HEK293 (cell line): ENCODE measurements around the gene AKAP6.

Experiments used
- CTCF ChIA-PET: fragments of 350-600 bp; formaldehyde crosslinking; extraction: SDS; loops from one replicate; lab custom pipeline; 2021; ENCODE audit warnings: antibody characterized with exemption; lab: Yijun Ruan, JAX
- POLR2A ChIA-PET: fragments of 300-600 bp; formaldehyde crosslinking; extraction: SDS; loops from one replicate; lab custom pipeline; 2020; ENCODE audit warnings: antibody characterized with exemption, inconsistent platforms; lab: Yijun Ruan, JAX
- H3K27ac ChIP-seq: fragments of 200-500 bp; sonication (Bioruptor generic); 2 replicates; pipeline ENCODE4 v1.5.1; 2014; ENCODE audit warnings: low read depth, low read length, control low read depth, inconsistent platforms; ENCODE audit errors: extremely low read depth
- H3K36me3 ChIP-seq, 2 experiments: fragments of 200-500 bp in 1 of 2; sonication (Bioruptor generic) in 1 of 2; 1 replicate in 1 of 2; 2 replicates in 1 of 2; pipeline ENCODE4 v1.5.1; 2014 to 2017; ENCODE audit warnings: inconsistent platforms in 2 of 2, low read length in 2 of 2; ENCODE audit not compliant: control insufficient read depth in 2 of 2, insufficient read depth in 1 of 2
- H3K4me1 ChIP-seq: fragments of 200-500 bp; sonication (Bioruptor generic); 2 replicates; pipeline ENCODE4 v1.5.1; 2014; ENCODE audit warnings: mild to moderate bottlenecking, low read length, inconsistent platforms; ENCODE audit not compliant: control insufficient read depth, insufficient read depth
- H3K4me3 ChIP-seq: 2 replicates; pipeline ENCODE4 v1.5.1; 2011; ENCODE audit warnings: low read depth, mild to moderate bottlenecking, control low read depth, low read length, moderate library complexity
- H3K9me3 ChIP-seq: fragments of 200-500 bp; sonication (Bioruptor generic); 2 replicates; pipeline ENCODE4 v1.5.1; 2014; ENCODE audit warnings: low read depth, low read length, inconsistent platforms; ENCODE audit not compliant: control insufficient read depth, insufficient read depth
- BCL11A ChIP-seq: fragments of 450-650 bp; formaldehyde crosslinking; IDR thresholded peaks from 2 replicates; pipeline ENCODE4 v1.5.1; 2016; ENCODE audit warnings: low read depth, missing biosample characterization, missing genetic modification characterization
- BCL6B ChIP-seq: fragments of 450-650 bp; formaldehyde crosslinking; IDR thresholded peaks from 2 replicates; pipeline ENCODE4 v1.5.1; 2017; ENCODE audit warnings: missing biosample characterization, missing genetic modification characterization
- KLF16 ChIP-seq: fragments of 450-650 bp; formaldehyde crosslinking; IDR thresholded peaks from 2 replicates; pipeline ENCODE4 v1.5.1; 2017; ENCODE audit warnings: missing biosample characterization, missing genetic modification characterization
- KLF7 ChIP-seq: fragments of 450-650 bp; formaldehyde crosslinking; IDR thresholded peaks from 2 replicates; pipeline ENCODE4 v1.5.1; 2016; ENCODE audit warnings: missing biosample characterization, missing genetic modification characterization, borderline replicate concordance
- MZF1 ChIP-seq: fragments of 450-650 bp; formaldehyde crosslinking; IDR thresholded peaks from 2 replicates; pipeline ENCODE4 v1.5.1; 2017; ENCODE audit warnings: missing biosample characterization, missing genetic modification characterization, borderline replicate concordance
- ZBTB11 ChIP-seq: fragments of 450-650 bp; formaldehyde crosslinking; conservative IDR thresholded peaks from 2 replicates; pipeline ENCODE4 v1.5.1; 2016; ENCODE audit warnings: low read depth, missing biosample characterization, missing genetic modification characterization
- ZBTB17 ChIP-seq: fragments of 450-650 bp; formaldehyde crosslinking; IDR thresholded peaks from 2 replicates; pipeline ENCODE4 v1.5.1; 2016; ENCODE audit warnings: missing biosample characterization, missing genetic modification characterization
- ZBTB7A ChIP-seq: fragments of 450-650 bp; formaldehyde crosslinking; IDR thresholded peaks from 2 replicates; pipeline ENCODE4 v1.5.1; 2016; ENCODE audit warnings: low read depth, missing biosample characterization, missing genetic modification characterization
- ZNF155 ChIP-seq: fragments of 450-650 bp; formaldehyde crosslinking; IDR thresholded peaks from 2 replicates; pipeline ENCODE4 v1.5.1; 2016; ENCODE audit warnings: missing biosample characterization, missing genetic modification characterization
- ZNF16 ChIP-seq: fragments of 450-650 bp; formaldehyde crosslinking; IDR thresholded peaks from 2 replicates; pipeline ENCODE4 v1.5.1; 2016; ENCODE audit warnings: low read depth, missing biosample characterization, missing genetic modification characterization
- ZNF221 ChIP-seq: fragments of 450-650 bp; formaldehyde crosslinking; IDR thresholded peaks from 2 replicates; pipeline ENCODE4 v1.5.1; 2017; ENCODE audit warnings: missing biosample characterization, missing genetic modification characterization, borderline replicate concordance
- ZNF449 ChIP-seq: fragments of 450-650 bp; formaldehyde crosslinking; IDR thresholded peaks from 2 replicates; pipeline ENCODE4 v1.5.1; 2017; ENCODE audit warnings: missing biosample characterization, mild to moderate bottlenecking, missing genetic modification characterization, moderate library complexity
- ZNF473 ChIP-seq: fragments of 450-650 bp; formaldehyde crosslinking; IDR thresholded peaks from 2 replicates; pipeline ENCODE4 v1.5.1; 2017; ENCODE audit warnings: missing biosample characterization, missing genetic modification characterization
- ZNF560 ChIP-seq: fragments of 450-650 bp; formaldehyde crosslinking; IDR thresholded peaks from 2 replicates; pipeline ENCODE4 v1.5.1; 2017; ENCODE audit warnings: missing biosample characterization, missing genetic modification characterization, borderline replicate concordance
- ZNF621 ChIP-seq: fragments of 450-650 bp; formaldehyde crosslinking; IDR thresholded peaks from 2 replicates; pipeline ENCODE4 v1.5.1; 2017; ENCODE audit warnings: missing biosample characterization, missing genetic modification characterization
- ZNF623 ChIP-seq: fragments of 450-650 bp; formaldehyde crosslinking; IDR thresholded peaks from 2 replicates; pipeline ENCODE4 v1.5.1; 2016; ENCODE audit warnings: missing biosample characterization, missing genetic modification characterization
- ZNF692 ChIP-seq: fragments of 450-650 bp; formaldehyde crosslinking; IDR thresholded peaks from 2 replicates; pipeline ENCODE4 v1.5.1; 2016; ENCODE audit warnings: missing biosample characterization, missing genetic modification characterization
- ZNF707 ChIP-seq: fragments of 450-650 bp; formaldehyde crosslinking; IDR thresholded peaks from 2 replicates; pipeline ENCODE4 v1.5.1; 2016; ENCODE audit warnings: missing biosample characterization, missing genetic modification characterization
- TF ChIP-seq, protein P1 (sequence below): fragments of 450-650 bp; formaldehyde crosslinking; IDR thresholded peaks from 2 replicates; pipeline ENCODE4 v1.5.1; 2016; ENCODE audit warnings: missing biosample characterization, missing genetic modification characterization, borderline replicate concordance

The AKAP6 gene

DNA sequence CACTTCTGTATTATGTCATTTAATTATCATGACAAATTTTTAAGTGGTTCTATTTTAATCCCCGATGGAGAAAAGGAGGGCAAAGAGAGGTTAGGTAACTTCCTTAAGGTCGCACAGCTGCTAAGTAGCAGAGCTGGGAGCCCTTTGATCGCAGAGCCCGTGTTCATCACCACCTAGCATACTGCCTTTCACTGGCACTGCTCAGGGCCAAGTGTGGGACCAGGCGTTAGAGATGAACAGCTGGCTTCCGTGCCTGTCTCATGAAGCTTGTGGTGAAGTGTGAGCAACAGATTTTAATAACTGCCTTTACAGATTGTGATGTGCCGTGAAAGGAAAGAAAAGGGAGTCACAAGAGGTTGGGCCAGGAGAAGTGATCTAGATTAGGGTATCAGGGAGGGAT is 273.6 kb downstream of the AKAP6 start:
- H3K36me3 ChIP-seq, result no peaks in the 10 kb centered on the region
- H3K27ac ChIP-seq, result no peak overlapping the region
- H3K4me3 ChIP-seq, result no peak overlapping the region
- no peaks in the 10 kb centered on the region for H3K9me3 ChIP-seq
- CTCF ChIA-PET, result interaction anchor here (0.6 to 0.7 kb wide), 2 partner anchors 1201 to 1744 kb away, joined by 3 read pairs; no protein-coding TSS in a partner anchor
- TF ChIP-seq ZBTB17 (tag by site-specific recombination) (no peak), ZNF621 (tag by site-specific recombination) (no peak), MZF1 (no peak), KLF16 (tag by site-specific recombination) (no peak), KLF7 (tag by site-specific recombination) (no peak), ZNF473 (tag by site-specific recombination) (no peak), ZNF692 (tag by site-specific recombination) (no peak), BCL11A (tag by site-specific recombination) (no peak), ZNF707 (tag by site-specific recombination) (no peak), ZNF623 (tag by site-specific recombination) (no peak), ZNF16 (tag by site-specific recombination) (no peak), ZBTB7A (tag by site-specific recombination) (no peak), ZNF221 (no peak), ZNF560 (no peak), ZNF155 (tag by site-specific recombination) (no peak), BCL6B (tag by site-specific recombination) (no peak), ZNF449 (tag by site-specific recombination) (no peak), ZBTB11 (tag by site-specific recombination) (no peak)
- TF ChIP-seq, protein P1, sequence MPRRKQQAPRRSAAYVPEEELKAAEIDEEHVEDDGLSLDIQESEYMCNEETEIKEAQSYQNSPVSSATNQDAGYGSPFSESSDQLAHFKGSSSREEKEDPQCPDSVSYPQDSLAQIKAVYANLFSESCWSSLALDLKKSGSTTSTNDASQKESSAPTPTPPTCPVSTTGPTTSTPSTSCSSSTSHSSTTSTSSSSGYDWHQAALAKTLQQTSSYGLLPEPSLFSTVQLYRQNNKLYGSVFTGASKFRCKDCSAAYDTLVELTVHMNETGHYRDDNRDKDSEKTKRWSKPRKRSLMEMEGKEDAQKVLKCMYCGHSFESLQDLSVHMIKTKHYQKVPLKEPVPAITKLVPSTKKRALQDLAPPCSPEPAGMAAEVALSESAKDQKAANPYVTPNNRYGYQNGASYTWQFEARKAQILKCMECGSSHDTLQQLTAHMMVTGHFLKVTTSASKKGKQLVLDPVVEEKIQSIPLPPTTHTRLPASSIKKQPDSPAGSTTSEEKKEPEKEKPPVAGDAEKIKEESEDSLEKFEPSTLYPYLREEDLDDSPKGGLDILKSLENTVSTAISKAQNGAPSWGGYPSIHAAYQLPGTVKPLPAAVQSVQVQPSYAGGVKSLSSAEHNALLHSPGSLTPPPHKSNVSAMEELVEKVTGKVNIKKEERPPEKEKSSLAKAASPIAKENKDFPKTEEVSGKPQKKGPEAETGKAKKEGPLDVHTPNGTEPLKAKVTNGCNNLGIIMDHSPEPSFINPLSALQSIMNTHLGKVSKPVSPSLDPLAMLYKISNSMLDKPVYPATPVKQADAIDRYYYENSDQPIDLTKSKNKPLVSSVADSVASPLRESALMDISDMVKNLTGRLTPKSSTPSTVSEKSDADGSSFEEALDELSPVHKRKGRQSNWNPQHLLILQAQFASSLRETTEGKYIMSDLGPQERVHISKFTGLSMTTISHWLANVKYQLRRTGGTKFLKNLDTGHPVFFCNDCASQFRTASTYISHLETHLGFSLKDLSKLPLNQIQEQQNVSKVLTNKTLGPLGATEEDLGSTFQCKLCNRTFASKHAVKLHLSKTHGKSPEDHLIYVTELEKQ, result no peak
- H3K4me1 ChIP-seq, result no peaks in the 10 kb centered on the region
- POLR2A ChIA-PET, result no interaction called here
